ENCODE data around the gene PRKG1.

The PRKG1 gene

DNA sequence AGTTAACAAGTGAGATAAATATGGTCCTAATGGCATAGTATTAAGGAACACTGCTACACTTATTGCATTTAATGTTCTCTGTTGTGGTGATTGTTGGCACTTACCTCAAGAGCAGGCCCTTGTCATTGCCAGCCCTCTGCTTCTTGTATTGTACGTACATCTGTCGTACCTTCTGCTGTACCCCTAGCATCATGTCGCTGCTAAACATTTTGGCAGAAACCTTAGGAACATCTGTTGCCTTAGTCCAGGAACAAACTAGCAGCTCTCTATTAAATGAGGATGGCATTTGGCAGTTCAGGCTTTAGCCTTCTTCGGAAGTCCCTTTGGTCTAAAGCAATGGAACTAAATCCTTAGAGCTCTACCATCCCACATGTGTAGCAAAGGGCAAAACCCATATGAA, 47.6 kb downstream of the PRKG1 start:
- no peak for TF ChIP-seq CTCF (IDR thresholded peaks at IDR 0.05; ENCODE audit: insufficient read depth, low read depth, low read length, missing control alignments)
- H3K4me3 ChIP-seq (ENCODE audit: low read depth, low read length), result no peak overlapping the region
- DNase-seq (ENCODE audit: low read depth), result no peak

- no peak overlapping the region for H3K4me3 ChIP-seq (ENCODE audit: low read depth, low read length)
- DNase-seq (ENCODE audit: low read depth), result no peak
- TF ChIP-seq CTCF (IDR thresholded peaks at IDR 0.05; ENCODE audit: insufficient read depth, low read depth, low read length, missing control alignments), result no peak
These were observed 50.6 kb downstream of the PRKG1 start for GRCh38 chr10:51124852-51125251.

DNA sequence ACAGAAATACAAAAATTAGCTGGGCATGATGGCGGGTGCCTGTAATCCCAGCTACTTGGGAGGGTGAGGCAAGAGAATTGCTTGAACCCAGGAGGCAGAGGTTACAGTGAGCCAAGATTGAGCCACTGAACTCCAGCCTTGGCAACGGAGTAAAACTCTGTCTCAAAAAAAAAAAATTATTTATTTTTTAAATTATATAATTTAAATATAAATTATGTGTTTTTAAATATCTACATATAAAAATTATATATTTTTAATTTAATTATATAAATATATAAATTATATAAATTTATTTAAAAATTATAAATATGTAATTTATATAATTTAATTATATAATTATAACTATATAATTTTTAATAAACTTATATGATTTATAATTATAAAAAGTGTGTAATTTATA, 51.2 kb downstream of the PRKG1 start:
- TF ChIP-seq CTCF (IDR thresholded peaks at IDR 0.05; ENCODE audit: insufficient read depth, low read depth, low read length, missing control alignments), result no peak
- DNase-seq (ENCODE audit: low read depth), result no peak
- no peak overlapping the region for H3K4me3 ChIP-seq (ENCODE audit: low read depth, low read length)

DNA sequence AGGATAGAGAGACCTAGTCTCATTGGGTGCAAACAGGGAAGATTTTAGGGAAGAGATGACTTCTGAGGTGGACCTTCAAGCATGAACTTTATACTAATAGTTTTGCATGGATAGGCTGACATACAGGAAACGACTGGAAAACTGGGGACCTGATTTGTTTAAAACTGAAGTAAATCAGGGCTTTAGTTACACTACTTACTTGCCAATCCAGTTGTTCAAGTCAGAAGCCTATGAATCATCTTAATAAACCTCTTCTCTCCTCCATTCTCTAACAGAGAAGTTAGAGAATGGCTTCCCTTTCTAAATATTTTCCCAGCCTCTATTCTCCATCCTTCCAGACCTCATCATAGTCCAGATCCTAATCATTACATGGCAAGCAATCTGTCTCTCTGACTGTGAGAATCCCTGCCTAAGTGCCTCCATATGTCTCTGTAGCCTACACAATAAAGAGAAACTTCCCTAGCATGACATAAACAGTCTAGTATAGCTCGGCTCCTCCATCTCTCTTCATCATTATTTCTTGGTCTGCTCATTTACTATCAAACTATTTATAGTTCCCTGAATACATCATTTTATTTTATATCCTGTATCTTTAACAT, 55.8 kb downstream of the PRKG1 start:
- H3K4me3 ChIP-seq (ENCODE audit: low read depth, low read length), result no peak overlapping the region
- no peak for DNase-seq (ENCODE audit: low read depth)
- TF ChIP-seq CTCF (IDR thresholded peaks at IDR 0.05; ENCODE audit: insufficient read depth, low read depth, low read length, missing control alignments), result no peak

DNA sequence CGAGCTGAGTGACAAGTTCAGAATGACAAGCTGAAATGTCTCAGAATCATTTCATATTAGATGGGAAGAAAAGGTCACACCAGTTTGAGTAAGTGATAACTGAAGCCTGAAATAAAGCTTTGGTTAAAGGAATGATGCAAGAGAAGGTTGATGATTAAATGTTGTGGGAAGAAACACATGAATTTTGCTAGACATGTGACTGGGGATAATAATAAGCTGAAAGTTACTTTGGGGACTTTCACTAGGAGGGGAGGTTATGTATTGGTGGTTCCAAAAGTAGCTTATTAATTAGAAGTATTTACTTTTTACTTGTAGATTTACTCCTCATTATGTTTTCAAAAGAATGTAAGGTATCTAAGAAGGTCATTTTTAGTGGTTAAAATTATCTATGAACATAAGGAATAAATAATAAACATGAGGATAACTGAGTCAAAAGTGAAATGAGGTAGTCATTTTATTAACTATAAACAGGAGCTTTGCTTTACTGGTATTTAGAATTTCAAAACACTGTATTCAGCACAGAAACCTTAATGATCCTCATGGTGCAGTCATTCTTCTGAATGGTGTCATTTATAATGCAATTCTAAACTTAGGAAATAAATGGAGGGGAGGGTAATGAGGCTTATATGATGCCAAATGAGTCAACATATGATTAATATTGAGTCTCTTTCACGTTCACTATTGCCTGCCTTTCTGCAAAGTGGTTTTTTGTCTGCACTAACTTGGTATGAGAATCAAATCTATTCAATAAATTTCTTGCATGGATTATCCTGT, 63.7 kb downstream of the PRKG1 start:
- no peak for DNase-seq (ENCODE audit: low read depth)
- no peak for TF ChIP-seq CTCF (IDR thresholded peaks at IDR 0.05; ENCODE audit: insufficient read depth, low read depth, low read length, missing control alignments)
- no peak overlapping the region for H3K4me3 ChIP-seq (ENCODE audit: low read depth, low read length)

GRCh38 chr10:51139176-51139575, 64.9 kb downstream of the PRKG1 start:
- no peak for TF ChIP-seq CTCF (IDR thresholded peaks at IDR 0.05; ENCODE audit: insufficient read depth, low read depth, low read length, missing control alignments)
- no peak overlapping the region for H3K4me3 ChIP-seq (ENCODE audit: low read depth, low read length)
- DNase-seq (ENCODE audit: low read depth), result no peak
